ENCODE data around the gene CS.
"Not testable (repeated sequence)": the region's sequence is repeated elsewhere in the genome, so short reads cannot be mapped to it uniquely, and the experiment has no call there.

The CS gene

DNA sequence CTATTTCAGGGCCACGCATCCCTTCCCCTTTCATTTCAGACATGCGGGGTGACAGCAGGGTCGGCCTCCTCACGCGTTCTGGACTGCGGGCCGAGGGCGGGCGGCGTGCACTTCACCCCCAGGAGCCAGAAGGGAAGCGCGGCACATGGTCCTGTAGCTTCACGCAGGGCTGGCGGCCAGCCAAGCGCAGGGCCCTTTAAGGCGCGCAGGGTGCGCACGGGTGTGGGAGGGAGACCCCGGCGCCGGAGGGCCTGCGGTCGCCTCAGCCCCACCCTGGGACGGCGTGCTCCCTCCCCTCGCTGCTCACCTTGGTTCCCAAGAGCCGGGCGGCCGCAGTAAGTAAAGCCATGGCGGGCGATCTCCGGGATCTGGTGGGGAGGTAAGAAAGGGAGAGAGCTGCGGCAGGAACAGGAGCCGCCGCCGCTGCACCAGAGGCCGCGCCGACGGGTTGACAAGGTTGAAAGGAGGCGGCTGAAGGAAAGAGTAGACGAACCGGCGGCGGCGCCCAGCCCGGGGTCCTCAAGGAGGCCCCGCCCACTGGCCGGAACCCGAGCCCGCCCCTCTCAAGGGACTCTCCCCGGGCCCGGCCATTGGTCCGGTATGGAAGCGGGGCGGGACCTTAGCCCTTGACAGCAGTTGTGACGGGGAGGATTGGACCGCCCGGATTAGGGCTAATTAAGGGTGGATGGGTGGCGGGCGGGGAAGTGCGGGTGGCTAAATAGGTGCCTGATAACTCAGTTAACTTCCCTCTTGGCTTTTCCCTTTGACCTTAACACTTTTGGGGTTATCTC, at the start of gene CS:
CS (minus strand) TSS at position 478 of the 791 bp plus-strand sequence; CDS start at position 349, 129 bp downstream.
- peak; percentile 99 for DNase-seq

DNA sequence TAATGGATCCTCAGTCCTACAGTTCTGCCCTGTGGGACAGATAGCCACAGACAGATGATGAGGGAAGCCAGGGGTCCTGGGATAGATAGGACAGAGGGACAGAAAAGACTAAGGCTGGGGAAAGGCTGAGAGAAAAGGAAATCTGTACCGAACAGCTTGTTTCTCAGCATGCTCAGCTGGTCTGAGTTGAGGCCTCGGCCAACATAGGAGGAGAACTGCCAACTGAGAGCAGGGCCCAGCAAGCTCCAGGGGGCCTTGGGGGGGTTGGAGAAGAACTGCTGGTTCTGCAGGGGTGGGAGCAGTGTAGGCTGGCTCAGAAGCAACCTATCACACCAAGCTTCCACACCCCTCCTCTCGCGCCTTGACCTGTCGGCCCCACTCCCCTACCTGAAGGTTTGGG, 48.6 kb upstream of the CS start:
- no peak for DNase-seq

DNA sequence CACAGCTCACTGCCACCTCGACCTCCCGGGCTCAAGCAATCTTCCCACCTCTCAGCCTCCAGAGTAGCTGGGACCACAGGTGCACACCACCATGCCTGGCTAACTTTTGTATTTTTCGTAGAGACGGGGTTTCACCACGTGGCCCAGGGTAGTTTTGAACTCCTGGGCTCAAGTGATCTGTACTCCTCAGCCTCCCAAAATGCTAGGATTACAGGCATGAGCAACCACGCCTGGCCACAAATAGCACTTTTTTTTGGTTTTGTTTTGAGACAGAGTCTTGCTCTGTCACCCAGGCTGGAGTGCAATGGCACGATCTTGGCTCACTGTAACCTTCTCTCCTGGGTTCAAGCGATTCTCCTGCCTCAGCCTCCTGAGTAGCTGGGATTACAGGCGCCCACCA, 47.1 kb upstream of the CS start:
- DNase-seq = not testable (repeated sequence)

DNA sequence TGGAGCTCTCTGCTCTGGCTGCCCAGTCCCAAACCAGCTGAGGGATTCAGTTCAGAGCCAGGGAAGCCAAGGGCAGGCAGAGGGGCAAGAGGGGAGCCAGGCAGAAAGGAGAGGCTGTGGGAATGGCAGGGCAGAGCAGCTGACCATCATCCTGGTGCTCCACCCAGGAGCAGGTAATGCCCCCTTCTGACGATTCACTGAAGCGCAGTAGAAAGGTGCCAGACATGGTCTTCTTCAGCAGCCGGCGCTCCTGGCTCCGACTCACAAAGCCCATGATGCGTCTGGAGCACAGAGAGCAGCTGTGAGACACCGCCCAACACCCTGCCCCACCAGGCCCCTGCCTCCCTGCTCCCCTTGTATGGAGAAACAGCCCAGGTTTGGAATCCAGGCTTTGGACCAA, 46.5 kb upstream of the CS start:
- no peak for DNase-seq

DNA sequence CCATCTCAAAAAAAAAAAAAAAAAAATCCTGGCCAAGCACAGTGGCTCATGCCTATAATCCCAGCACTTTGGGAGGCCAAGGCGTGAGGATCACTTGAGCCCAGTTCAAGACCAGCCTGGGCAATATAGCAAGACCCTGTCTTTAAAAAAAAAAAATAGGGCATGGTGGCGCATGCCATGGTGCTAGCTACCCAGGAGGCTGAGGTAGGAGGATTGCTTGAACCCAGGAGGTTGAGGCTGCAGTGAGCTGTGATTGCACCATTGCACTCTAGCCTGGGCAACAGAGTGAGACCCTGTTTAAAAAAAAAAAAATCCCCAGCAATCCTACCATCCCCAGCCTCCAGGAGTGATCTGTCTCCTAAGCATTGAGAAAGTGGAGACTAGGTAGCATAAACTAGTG, 42.2 kb upstream of the CS start:
- DNase-seq = not testable (repeated sequence)

DNA sequence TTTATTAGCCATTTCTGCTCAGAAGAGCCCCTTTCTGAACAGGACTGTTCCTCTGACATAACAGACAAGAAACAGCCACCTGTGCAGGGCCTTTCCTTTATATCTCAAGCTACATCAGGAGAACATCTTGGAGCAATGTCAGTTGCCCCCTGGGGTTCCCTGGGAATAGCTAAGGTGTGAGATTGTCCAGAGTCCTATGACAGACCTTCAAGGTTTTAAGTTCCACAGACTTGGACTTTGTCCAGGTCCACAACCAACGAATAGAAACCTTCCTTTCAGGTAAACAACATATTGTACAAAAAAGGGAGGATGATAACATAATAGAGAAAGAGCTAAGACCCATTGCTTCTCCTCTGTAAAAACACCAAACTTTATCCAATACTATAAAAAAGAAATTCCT, 41.5 kb upstream of the CS start:
- DNase-seq = no peak

DNA sequence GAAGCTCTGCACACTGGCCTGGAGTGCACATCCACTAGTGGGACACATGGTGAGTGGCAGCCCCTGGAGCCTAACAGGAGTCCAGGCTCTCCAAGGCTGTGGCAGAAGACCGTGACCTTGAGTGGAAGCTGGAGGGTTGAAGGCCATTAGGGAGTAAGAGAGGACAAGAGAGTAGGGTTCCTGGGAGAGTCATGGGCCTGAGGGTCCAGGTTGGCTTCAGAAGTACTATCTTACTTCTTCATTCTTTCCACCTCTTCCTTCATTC, 39.0 kb upstream of the CS start:
- no peak for DNase-seq

DNA sequence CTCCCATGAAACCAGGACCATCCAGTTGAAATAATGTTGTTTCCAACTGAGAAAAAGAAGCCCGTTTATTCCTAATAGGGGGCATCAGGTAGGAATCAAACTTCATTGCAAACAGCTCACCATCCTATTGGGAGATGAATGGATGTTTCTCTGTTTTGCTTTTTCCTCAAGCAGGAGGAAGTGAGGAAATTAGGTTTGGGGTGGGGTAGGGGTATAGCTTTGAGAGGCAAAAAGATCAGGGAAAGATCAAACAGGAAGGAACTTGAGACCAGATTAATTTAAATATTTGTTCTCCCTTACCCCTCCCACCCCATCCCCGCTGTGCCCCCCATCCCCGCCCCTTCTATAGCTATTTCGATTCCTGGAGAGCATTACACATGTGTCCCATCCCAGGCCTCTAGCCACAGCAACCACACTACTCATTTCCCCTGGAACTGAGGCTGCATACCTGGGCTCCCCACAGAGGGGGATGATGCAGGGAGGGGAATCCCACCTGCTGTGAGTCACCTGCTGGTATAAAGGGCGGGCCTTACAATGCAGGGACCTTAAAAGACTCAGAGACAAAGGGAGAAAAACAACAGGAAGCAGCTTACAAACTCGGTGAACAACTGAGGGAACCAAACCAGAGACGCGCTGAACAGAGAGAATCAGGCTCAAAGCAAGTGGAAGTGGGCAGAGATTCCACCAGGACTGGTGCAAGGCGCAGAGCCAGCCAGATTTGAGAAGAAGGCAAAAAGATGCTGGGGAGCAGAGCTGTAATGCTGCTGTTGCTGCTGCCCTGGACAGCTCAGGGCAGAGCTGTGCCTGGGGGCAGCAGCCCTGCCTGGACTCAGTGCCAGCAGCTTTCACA, 38.4 kb upstream of the CS start, which contains the start of gene IL23A:
IL23A (plus strand) TSS at position 577 of the 850 bp plus-strand sequence; CDS start at position 738, 161 bp downstream.
- DNase-seq = no peak

DNA sequence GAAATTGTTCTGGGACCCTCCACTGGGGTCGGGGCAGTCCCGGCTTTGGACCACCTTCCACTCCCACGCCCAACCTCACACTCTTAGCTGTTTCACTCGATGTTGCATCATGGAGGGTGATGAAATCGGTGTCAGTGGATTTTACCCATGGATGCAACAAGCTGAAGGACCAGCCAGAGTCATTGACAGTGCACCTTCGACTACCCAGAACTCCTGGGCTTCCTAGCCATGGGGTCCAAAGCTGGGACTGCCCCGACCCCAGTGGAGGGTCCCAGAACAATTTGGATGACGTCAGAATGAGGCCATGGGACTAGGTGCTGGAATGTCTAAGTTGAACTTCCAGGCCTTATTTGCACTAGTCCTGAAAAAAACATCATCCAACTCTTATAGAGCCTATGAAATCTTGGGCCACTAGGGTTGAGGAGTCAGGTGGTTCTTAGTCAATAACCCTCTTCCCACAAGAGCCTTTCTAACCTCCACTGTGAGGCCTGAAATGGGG, 37.7 kb upstream of the CS start:
- no peak for DNase-seq

DNA sequence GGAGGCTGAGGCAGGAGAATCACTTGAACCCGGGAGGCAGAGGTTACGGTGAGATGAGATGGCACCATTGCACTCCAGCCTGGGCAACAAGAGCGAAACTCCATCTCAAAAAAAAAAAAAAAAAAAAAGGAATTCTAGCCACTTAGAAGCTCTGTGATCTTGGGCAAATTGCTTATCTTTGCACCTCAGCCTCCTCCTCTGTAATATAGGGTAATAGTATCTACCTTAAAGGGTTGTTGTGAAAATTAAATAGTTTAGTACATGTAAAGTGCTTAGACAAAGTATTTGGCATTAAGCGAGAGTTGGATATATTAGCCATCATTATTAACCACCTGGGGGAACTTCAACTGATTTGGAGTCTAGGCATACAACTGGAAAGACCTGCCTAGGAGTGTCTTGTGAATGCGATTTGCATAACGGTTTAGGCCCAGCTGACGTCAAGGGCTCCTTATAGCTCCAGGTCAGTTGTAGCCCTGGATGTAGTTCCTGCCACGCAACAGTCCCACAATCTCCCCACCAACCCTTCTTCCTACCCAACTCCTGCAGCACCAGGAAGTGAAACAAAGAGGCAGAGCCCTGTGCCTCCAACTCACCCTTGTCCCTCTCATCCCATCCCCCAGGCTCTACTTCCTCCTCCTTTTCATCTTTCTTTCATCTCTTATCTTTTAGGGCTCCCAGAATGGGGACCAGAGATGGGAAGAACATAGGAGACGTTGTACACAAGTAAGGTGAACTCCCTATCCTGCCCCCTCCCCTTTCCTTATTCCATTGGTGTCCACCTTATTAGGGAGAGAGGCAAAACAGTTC, 36.4 kb upstream of the CS start:
- DNase-seq = no peak

DNA sequence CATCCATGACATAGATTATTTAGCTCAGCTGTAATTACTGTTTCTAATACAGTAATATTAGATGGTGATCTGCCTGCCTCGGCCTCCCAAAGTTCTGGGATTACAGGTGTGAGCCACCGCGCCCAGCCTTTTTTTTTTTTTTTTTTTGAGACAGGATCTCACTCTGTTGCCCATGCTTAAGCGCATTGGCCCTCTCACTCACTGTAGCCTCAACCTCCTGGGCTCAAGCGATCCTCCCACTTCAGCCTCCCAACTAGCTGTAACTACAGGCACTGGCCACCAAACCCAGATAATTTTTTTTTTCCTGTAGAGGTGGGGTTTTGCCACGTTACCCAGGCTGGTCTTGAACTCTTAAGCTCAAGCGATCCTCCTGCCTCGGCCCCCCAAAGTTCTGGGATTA, 35.4 kb upstream of the CS start:
- DNase-seq = not testable (repeated sequence)

DNA sequence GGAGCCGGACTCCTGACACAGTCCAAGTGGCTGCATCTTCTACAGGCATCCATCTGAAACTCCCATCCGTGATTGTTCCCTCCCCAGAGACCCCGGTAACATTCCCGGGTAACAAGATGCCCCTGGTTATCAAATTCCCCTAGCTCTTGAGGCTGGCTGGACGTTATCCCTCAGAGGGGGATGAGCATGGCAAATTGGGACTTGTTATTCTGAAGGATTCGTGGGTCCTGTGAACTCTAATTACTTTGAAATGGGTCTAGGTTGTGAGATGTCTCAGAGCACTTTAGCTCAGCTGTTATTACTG, 34.3 kb upstream of the CS start:
- DNase-seq = no peak

DNA sequence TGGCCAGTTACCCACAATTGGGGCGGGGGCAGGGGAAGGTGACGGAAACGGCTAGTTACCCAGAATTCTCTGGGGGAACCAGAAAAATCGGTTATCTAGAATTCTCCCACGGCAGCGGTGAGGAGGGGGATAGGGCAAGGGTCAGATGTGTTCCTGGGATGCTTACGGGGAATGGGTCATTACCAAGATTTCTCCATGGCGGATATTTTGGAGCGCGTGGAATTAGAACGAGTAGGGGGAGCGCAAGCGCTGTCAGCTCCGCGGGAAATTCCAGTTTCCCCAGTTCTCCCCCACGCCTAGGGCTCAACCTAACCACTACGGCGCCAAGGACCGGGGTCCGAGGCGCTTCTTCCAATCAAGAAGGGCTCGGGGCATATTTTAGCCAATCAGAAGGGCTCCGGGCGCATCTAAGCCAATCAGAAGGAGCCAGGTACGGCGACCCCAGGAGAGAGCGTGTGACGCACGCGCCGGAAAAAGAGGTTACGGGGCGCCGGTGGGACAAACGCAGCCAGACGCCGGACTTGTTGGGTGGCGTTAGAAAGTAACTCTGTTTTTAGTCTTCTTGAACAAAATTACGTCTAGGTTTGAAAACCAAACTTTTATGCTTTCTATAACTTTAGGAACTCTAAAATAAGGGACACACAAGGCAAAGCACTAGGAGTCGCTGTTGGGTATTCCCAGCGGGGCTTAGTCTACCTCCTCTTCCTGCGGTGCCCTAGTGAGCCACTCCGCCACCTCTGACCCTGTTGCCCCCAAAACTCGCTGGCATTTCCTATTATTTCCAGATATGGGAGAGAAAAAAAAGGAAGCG, 33.8 kb upstream of the CS start, which contains the start of gene PAN2:
PAN2 (minus strand) TSS at position 322 of the 811 bp plus-strand sequence. CDS start 906 bp downstream, outside the sequence.
- DNase-seq = peak; percentile 95

DNA sequence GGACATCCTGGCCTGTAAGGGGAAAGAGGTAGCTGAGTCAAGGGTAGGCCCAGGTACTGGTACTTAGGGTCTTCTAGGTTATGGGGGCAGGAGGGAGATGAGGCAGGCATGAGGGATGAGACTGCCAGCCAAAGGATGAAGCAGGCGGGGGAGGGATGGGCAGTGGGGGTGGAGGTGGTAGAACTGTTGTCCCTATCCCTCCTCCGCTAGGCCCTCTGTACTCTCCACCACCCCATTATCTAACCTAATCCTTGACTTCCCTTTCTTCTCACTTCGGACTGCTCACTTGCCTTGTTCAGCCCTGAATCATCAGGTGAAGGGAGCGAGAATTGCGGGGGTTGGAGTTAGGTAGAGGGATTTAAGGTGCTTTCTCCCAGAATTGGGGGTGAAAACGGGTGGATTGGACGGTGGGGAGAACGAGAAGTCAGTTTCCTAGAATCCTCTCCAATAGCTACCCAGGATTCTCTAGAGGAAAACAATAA, 33.1 kb upstream of the CS start:
- DNase-seq = no peak

DNA sequence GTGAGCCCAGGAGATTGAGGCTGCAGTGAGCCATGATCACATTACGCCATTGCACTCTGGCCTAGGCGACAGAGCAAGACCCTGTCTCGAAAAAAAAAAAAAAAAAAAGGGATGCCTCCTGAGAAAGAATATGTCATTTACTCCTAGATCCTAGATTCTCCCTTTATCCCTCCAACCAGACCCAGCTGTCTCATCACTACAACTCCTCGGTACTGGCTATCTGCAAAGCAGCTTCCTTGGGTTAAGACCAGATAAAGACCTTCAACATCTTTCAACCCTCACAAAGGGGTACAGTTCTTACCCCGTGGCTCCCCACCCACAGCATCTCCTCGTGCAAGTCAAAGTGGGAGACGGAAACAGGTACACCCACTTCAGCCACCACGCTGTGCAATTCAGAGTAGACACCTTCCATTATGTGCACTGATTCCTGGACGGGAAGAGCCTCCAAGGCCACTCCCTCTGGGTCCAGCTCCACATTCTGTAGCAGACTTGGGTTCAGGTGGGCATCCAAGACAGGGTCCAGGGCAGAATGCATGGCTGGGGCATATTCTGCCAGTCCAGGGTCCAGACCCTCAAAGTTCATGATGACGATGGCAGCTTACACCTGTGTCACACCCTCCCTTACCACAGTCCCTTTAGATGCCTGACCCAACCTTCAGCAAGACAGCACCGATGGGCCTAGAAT, 32.5 kb upstream of the CS start:
- DNase-seq = no peak

DNA sequence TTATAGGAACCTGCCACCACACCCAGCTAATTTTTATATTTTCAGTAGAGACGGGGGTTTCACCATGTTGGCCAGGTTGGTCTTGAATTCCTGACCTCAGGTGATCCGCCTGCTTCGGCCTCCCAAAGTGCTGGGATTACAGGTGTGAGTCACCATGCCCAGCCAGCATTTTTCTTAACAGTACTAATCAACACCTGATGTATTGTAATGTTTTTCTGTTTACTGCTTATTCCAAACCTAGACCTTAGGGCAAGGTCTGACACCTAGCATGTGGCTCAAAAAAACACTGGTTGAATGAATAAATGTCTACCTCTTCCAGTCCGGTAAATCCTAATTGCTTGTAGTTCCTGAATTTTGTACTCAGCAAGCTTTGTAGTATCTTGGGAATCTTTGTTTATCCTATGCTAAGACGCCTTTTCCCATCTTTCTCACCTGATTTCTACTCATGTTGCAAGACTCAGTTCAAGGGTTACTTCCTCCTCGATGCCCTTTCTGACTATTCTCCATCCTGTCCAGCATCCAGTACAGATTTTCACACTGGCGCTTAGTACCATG, 30.9 kb upstream of the CS start:
- DNase-seq = no peak

DNA sequence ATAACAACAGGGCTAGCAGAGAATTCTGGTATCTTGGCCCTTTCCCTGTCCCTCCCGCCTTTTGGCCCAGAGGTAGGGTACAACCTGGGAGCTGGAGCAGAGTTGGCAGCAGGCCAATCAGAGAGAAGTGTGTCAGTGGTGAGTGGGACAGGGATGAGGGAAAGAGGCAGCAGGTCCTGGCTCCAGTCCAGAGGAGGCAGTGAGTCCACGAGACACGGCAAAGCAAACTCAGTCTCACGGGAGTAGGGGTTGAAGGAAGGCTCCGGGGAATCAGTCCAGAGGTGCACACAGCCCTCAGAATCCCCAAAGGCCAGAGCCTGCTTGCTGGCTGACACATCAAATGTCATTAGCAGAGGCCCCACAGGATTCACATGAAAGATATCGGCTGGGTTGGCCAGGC, 26.4 kb upstream of the CS start:
- no peak for DNase-seq

DNA sequence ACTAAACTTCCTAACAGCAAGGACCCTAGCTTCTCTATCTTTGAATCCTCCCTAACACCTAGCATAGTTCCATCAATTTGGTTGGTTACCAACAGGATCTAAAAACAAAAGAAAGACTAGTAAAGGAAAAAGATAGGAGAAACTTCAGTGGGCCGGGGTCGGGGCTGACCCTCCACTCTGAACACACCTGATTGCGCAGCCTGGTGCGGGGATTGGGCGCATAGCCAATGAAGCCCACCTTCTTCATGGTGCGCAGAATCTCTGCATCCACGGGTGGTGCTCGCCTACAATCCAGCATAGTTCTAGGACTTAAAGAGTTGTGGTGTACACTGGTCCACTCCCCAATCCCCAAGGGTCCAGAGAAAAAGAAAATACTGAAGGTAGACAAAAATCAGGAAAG, 26.0 kb upstream of the CS start:
- no peak for DNase-seq

DNA sequence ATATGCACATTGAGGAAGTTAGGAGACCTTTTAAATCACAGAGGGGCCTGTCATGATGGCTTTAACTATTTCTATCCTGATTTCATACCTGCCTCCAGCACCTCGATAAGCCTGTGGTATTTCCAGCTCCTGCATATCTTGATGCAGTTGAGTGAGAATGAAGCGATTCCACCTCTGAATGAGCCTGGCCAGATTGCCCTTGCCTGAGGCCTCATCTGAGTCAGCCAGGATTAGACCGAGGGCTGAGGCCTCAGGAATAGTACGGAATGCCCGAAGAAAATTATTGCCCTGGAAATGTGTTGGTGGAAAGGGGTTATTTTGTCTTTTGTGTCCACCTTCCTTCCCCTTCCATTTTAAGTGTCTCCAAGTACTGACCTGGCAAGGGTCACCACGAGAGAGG, 24.1 kb upstream of the CS start:
- DNase-seq = no peak

DNA sequence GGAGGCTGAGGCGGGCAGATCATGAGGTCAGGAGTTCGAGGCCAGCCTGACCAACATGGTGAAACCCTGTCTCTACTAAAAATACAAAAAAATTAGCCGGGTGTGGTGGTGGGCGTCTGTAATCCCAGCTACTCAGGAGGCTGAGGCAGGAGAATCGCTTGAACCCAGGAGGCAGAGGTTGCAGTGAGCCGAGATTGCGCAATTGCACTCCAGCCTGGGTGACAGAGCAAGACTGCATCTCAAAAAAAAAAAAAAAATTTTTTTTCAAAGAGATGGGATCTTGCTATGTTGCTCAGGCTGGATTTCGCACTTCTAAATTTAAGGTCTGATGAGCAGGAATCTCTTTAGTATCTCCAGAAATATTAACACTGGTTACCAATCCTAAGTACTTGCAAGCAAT, 21.5 kb upstream of the CS start:
- not testable (repeated sequence) for DNase-seq

DNA sequence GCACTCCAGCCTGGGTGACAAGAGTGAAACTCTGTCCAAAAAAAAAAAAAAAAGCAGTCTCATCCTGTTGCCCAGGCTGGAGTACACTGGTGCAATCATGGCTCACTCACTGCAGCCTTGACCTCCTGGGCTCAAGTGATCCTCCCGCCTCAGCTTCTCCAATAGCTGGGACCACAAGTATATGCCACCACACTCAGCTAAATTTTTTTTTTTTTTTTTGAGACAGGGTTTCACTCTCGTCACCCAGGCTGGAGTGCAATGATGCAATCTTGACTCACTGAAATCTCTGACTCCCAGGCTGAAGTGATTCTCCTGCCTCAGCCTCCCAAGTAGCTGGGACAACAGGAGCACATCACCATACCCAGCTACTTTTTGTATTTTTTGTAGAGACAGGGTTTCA, 20.9 kb upstream of the CS start:
- no peak for DNase-seq

Measured in NCI-H1436 (cell line).